WERI-Rb-1 (cell line): ENCODE measurements around the gene UBXN7.

ENCODE experiments used
- DNase-seq: peaks from one replicate; pipeline ENCODE4 v3.0.0-alpha.2; 2020
- H3K27ac ChIP-seq: fragments of 250-450 bp; sonication (Bioruptor Pico); 2 replicates; pipeline ENCODE4 v1.5.1; 2020; ENCODE audit warnings: mild to moderate bottlenecking, moderate library complexity
- H3K27me3 ChIP-seq: fragments of 250-450 bp; sonication (Bioruptor Pico); 2 replicates; pipeline ENCODE4 v1.5.1; 2021; ENCODE audit warnings: mild to moderate bottlenecking, low read depth, moderate library complexity; ENCODE audit not compliant: insufficient read depth, severe bottlenecking
- H3K36me3 ChIP-seq: fragments of 250-450 bp; sonication (Bioruptor Pico); 2 replicates; pipeline ENCODE4 v1.5.1; 2020; ENCODE audit warnings: mild to moderate bottlenecking, moderate library complexity
- H3K4me3 ChIP-seq: 2 replicates; pipeline ENCODE4 v1.5.1; 2011; ENCODE audit warnings: low read depth, mild to moderate bottlenecking, control low read depth, low read length
- H3K9me3 ChIP-seq: fragments of 250-450 bp; sonication (Bioruptor Pico); 2 replicates; pipeline ENCODE4 v1.5.1; 2021; ENCODE audit warnings: mild to moderate bottlenecking, moderate library complexity; ENCODE audit not compliant: severe bottlenecking
- CTCF ChIP-seq: IDR thresholded peaks from 2 replicates; pipeline ENCODE4 v1.5.1; 2011; ENCODE audit warnings: low read depth, mild to moderate bottlenecking, control low read depth, inconsistent platforms, low read length

Gene UBXN7

GRCh38 chr3:196408565-196409300 is 23.5 kb downstream of the UBXN7 start:
- TF ChIP-seq CTCF, result no peak
- no peaks in the 10 kb centered on the region for H3K9me3 ChIP-seq
- H3K36me3 ChIP-seq, result no peaks in the 10 kb centered on the region
- no peak overlapping the region for H3K4me3 ChIP-seq
- no peak overlapping the region for H3K27ac ChIP-seq
- H3K27me3 ChIP-seq, result no peaks in the 10 kb centered on the region
- no peak for DNase-seq

DNA sequence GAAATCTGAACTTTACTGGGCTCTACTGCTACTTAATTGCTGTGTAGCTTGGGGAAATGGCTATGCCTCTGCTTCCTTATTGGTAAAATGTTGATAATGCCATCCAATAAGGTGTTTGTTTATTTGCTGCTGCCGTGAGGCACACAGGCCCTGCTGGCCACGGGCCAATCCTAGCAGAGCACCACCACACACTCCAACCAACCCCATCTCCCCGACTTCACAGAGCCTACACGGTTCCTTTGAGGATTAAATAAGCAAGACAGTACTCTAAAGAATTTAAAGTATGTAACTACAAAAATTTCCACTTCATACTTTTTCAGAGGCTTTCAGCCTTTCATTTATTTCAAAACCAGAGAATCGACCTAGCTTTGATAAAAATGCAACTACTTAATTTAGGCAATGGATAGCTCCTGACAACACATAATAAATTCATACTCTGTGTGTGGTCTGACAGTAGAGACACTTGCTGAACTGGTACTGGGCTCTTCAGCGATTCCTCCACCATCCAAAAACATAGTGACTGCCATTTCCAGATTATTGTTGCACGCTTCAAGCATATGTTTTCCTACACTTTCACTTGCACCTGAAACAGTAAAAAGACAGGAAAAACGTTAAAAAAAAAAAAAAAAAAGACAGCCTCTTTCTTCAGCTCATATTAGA is 25.3 kb downstream of the UBXN7 start:
- no peak for DNase-seq
- no peaks in the 10 kb centered on the region for H3K36me3 ChIP-seq
- no peak for TF ChIP-seq CTCF
- no peaks in the 10 kb centered on the region for H3K27me3 ChIP-seq
- H3K9me3 ChIP-seq, result no peaks in the 10 kb centered on the region
- no peak overlapping the region for H3K27ac ChIP-seq
- no peak overlapping the region for H3K4me3 ChIP-seq

DNA sequence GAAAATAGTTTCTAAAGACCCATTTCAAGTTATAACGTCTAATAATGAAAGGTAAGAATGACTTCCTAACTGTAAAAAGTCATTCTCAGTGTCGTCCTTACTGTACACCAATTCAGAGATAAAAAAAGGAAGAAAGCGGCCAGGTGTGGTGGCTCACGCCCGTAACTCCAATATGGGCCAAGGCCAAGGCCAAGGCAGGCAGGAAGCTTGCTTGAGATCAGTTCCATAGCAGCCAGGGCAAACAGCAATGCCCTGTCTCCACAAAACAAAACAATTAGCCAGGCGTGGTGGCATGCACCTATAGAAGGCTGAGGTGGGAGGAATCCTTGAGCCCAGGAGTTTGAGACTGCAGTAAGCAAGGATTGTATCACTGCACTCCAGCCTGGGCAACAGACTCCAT is 31.9 kb downstream of the UBXN7 start:
- no peaks in the 10 kb centered on the region for H3K9me3 ChIP-seq
- no peak for TF ChIP-seq CTCF
- H3K36me3 ChIP-seq, result no peaks in the 10 kb centered on the region; the same call in 1 of the 2 replicates
- DNase-seq, result no peak
- H3K4me3 ChIP-seq, result no peak overlapping the region
- H3K27ac ChIP-seq, result no peak overlapping the region
- H3K27me3 ChIP-seq, result no peaks in the 10 kb centered on the region

- Histone ChIP-seq H3K9me3 (no peaks in the 10 kb centered on the region), H3K4me3 (no peak overlapping the region), H3K27me3 (no peaks in the 10 kb centered on the region), H3K36me3 (no peaks in the 10 kb centered on the region; the same call in 1 of the 2 replicates), H3K27ac (no peak overlapping the region)
- no peak for TF ChIP-seq CTCF
- no peak for DNase-seq
Measured at GRCh38 chr3:196399485-196399945, 32.7 kb downstream of the UBXN7 start.

DNA sequence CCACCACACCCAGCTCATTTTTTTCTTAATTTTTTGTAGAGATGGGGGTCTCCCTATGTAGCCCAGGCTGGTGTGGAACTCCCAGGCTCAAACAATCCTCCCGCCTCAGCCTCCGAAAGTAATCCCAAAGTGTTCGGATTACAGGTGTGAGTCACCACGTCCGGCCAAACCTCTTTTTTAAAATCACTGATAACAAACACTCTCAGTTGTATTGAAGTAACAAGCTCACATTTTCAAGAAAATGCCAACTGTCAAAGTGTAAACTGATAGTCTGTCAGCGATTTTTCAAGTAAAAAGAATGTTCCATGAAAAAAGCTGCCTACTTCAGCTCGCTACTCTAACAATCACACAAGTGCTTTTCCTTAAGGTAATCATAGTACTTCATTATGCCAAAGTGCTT is 33.4 kb downstream of the UBXN7 start:
- H3K36me3 ChIP-seq, result no peaks in the 10 kb centered on the region; the same call in 1 of the 2 replicates
- no peak overlapping the region for H3K27ac ChIP-seq
- TF ChIP-seq CTCF, result no peak
- no peaks in the 10 kb centered on the region for H3K9me3 ChIP-seq
- no peak for DNase-seq
- H3K27me3 ChIP-seq, result no peaks in the 10 kb centered on the region
- H3K4me3 ChIP-seq, result no peak overlapping the region
